GM19395 (cell line): ENCODE measurements around the gene TCF12.
"Not testable (repeated sequence)": the region's sequence is repeated elsewhere in the genome, so short reads cannot be mapped to it uniquely, and the experiment has no call there.

Experiments
- ATAC-seq: cut with Tn5 transposase; IDR thresholded peaks from one replicate; pipeline ENCODE4 v1.9.1; 2021; ENCODE audit warnings: mild to moderate bottlenecking, moderate library complexity; ENCODE audit not compliant: unreplicated experiment

TCF12 gene

DNA sequence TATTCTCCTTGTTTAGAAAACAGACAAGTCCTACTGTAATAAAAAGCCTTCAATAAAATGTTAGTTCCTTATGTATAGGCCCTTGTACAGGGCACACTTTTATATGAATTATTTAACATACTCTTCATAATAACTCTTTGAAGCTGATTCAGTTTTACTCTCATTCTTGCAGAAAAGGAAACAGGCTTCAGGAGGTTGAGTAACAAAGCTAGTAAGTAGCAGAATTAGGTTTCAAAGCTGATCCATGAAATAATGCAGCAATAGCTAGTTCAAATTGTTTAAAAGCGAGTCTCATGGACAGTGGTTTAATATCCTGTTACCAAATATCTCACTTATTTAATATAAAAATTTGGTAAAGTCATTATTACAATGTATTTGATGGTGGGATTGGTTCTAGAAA lies 25.0 kb downstream of the TCF12 start:
- no peak for ATAC-seq

DNA sequence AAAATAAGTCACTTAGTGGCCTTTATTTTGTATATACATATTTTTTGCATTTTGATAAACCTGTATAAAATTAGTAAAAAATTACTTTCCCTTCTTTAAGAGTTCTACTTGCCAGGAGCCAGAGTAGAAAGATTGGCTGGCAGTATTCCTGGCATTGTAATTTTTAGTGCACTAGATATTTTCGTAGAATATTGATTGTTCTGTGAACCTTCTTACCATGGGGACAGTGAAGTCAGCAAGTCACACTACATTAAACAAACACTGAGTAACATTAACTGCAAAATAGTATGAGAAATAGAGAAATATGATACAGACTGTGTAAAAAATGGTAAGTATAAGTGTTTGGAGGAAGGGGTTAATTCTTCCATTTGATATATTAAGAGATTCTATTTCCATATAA lies 26.0 kb downstream of the TCF12 start:
- ATAC-seq = no peak

DNA sequence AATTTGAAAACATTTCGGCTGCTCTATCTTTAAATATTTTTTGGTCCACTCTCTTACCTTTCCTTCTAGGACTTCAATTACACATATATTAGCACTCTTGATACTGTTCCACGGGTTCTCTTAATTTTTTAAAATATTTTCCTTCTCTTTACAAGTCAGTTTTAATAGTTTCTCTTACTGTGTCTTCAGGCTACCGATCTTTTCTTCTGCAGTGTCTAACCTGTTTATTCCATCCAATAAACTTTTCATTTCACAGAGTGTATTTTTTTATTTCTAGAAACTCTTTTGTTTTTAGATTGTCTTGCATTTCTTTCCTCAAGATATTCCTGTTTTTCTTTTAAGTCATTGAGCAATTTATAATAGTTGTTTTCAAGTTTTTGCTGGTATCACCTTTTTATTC lies 27.7 kb downstream of the TCF12 start:
- ATAC-seq = no peak

DNA sequence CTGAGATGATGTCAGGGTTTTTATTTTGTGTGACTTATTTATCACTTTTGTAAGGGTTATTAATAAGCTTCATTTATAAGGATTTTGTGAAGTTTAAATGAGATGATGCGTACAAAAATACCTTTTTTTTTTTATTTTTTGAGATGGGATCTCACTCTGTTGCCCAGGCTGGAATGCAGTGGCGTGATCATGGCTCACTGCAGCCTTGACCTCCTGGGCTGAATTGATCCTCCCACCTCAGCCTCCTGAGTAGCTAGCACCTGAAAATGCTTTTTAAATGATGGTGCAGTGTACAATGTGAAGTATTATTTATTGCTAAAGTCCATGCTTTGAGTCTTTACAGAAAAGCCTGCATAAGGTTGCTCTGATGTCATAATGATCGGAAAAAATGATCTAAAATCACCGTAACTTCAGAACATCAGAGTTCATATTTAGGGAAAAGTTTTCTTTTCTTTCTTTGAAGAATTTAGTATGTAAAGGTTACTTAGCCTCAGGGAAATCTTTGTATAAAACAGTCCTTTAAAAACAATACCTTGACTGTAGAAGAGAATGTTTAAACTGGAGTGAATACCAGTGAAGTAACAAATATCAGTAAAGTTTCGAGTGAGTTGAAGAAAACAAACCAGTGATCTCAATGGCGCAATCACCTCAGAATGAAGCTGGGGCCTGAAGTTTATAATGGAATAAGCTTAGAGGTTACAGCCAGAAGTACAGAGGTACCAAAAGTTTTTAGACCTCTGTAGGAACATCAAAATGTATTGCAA lies 29.7 kb downstream of the TCF12 start:
- no peak for ATAC-seq

DNA sequence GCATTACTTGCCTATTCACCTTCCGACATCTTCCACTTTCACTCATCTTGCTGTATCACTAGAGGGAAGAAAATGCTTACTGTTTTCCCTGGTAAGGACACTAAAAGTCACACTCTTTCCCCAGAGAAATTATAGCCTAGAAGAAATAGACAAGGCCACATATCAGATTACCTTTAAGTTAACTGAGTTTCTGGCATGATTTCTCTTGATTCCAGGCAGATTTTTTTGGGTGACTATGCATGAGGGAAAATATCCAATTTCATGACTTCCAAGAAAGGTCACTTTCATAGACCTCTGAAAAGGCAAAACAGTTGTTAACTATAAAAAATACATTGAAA lies 30.3 kb downstream of the TCF12 start:
- no peak for ATAC-seq

DNA sequence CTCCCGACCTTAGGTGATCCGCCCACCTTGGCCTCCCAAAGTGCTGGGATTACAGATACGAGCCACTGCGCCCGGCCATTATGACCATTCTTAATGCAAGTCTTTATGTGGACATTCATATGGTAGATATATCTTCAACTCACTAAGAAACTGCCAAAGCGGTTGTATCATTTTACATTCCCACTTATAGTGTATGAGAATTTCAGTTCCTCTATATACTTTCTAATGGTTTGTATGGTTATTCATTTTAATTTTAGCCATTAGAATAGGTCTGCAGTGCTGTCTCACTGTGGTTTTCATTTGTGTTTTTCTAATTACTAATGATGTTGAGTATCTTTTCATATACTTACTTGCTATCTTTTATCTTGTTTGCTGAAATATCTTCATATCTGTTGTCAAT lies 32.5 kb downstream of the TCF12 start:
- peak; percentile 97 for ATAC-seq

DNA sequence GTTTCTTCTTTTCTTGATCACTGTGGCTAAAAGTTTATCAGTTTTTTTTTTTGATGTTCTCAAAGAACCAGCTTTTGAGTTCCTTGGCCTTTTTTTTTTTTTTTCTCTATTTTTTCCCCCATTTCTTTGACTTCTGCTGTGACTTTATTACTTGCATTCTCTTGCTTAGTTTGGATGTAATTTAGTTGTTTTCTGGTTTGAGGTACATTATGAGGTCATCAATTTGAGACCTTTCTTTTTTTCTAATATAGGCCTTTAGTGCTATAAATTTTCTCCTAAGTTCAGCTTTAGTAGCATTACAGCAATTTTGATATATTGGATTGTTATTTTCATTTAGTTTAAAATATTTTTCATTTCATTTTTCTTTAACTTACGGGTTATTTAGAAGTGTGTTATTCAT lies 35.3 kb downstream of the TCF12 start:
- no peak for ATAC-seq

DNA sequence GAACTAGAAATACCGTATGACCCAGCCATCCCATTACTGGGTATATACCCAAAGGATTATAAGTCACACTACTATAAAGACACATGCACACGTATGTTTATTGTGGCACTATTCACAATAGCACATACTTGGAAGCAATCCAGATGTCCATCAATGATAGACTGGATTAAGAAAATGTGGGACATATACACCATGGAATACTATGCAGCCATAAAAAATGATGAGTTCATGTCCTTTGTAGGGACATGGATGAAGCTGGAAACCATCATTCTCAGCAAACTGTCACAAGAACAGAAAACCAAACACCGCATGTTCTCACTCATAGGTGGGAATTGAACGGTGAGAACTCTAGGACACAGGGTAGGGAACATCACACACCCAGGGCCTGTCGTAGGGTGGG lies 36.6 kb downstream of the TCF12 start:
- not testable (repeated sequence) for ATAC-seq

DNA sequence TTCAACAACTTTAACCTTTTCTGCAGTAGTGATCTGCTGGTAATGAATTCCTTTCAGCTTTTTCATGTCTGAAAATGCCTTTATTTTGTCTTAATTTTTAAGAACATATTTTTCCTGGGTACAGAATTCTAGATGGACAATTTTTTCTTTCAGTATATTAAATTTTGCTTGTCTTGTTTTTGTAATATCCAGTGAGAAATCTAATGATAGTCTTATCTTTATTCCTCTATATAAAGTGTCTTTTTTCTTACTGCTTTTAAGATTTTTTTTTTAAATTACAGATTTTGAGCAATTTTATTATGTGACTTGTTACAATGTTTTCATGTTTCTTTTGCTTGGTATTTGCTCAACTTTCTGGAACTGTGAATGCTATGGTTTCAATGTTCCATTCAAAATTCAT lies 38.1 kb downstream of the TCF12 start:
- no peak for ATAC-seq

DNA sequence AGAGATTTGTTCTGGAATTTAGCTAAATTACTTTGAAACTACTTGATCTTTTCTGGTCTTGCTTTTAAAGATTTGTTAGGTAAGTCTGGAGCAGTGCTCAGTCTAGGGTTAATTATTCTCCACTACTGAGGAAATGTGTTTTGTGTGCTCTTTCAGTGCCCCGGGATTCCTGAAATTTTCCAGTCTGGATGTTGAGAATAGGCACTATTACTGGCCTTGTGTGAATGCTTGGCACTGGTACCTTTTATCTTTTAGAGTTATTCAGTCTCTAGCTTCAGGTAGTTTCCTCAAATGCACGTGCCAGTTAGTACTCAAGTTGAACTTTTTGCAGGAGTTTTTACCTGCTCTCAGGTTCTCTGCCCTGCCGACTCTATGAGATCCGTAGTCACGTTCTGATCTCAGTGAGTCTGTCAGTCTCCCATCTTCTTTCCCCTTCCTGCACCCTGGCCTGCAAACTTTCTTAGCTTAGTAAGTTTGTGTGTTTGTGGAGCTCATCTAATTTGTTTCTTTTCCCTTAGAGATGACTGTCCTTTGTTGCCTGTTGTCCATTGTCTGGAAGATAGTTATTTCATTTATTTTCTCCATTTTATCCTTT lies 39.5 kb downstream of the TCF12 start:
- ATAC-seq = no peak

DNA sequence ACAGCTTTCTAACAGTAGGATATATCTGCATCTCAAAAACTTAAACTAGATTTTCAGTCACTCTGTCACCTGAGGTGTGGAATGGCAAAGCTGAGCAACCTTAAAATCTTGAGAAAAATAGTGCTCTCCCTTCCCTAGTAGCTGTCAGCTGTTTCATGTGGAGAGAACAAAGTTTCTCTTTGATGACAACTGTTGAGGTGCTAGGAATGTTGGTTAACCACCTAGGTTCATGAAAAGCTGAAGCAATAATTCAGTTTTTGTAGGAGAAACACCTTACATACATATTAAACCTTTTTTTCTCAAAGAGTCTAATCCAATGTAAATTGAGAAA lies 40.8 kb downstream of the TCF12 start:
- no peak for ATAC-seq

DNA sequence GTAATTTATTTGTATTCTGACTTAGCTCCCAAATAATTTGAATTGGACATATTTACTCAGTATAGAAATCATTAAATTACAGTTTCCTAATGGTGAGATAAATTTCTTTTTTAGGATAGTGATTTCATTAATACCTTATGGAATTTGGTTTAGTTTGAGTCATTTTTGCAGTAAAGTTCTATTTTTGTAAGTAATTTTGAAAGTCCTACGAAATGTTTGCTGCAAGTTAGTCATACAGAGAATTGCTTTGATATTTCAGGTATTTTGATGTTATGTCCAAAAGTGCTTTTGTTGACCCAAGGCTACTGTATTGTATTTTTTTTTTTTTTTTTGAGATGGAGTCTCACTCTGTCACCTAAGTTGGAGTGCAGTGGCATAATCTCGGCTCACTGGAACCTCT lies 41.7 kb downstream of the TCF12 start:
- ATAC-seq = no peak

DNA sequence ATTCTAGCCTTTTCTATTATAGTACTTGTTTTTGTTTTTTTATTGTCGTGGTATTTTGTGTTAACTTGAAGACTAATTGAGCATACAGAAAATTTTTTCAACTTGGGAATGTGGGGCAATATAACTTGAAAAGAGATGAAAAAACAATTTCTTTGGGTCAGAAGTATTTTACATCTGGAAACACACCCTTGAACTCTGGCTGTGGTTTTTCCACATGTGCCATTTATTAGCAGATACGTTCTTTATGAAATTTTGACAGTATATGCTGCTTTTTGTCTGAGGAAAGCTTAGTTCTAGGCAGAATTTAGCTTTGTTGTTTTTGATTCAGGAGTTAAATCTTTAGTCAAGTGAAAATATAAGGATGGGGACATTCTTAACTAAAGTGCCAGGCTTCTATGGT lies 44.7 kb downstream of the TCF12 start:
- no peak for ATAC-seq

DNA sequence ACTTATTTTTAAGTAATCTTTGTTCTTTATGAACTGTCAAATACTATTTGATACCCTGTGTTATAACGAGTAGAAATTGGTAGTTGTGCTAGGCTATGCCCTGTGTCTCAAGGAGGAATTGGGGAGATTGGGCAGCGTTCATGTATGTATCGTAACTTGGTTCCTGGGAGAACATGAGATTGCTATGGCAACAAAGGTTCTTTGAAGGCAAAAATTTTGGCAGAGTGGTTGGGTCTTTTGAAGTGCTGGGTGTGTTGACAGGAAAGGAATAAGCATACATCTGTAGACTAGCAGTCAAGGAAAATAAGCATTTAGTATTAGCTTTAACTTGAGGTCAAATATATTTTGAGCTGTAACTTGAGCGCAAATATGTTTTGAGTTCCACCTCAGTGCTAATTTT lies 45.3 kb downstream of the TCF12 start:
- ATAC-seq = no peak

DNA sequence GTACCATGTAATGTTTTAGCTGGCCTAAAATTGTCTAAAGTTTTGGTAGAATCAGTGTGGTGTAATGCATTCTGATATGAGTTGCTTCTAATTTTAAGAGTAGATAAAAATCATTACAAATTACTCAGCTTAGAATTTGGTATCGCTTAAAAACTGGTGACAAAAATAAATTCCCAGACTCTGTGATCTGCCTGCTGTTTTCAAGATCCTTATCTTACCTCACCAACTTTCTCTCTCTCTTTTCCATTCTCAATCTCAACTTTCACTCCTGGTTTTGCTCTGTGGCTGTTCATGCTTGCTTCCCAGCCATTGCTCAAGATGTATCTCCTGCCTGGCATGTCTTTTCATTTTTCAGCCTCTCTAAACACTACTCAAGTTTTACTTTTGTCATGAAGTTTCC lies 45.7 kb downstream of the TCF12 start:
- no peak for ATAC-seq

DNA sequence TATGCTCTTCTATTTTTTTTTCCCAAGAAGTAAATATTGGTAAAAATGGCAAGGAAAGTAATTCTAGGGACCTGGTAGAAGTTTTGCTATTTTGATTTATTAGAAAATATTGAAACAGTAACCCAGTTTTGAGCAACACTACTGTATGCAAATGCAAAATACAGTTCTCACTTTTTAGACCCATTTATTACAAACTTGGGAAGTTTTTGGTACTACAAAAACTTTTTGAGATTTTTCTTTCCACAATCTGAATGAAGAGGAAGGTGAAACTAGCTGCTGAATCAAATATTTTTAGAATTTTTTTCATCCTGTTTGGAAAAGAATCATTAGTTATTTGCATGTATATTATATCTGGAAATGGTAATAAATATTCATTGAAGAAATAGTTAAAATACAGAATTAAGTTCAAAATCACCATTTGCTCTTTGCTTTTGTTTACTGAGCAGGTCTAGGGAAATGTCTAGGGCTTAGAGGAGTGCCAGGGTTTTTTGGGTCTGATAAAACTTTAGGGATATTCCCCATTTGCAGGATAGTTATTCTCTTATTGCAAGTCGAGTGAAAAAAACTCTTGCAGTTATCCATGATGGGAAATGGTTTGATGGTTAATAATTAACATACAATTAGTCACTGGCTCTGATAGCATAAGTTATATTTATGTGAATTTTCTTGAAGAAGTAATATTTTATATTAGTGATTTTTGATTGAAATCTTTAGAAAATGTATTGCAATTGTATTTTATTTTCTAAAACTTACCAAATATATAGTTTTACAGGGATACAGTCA lies 47.0 kb downstream of the TCF12 start:
- ATAC-seq = no peak

DNA sequence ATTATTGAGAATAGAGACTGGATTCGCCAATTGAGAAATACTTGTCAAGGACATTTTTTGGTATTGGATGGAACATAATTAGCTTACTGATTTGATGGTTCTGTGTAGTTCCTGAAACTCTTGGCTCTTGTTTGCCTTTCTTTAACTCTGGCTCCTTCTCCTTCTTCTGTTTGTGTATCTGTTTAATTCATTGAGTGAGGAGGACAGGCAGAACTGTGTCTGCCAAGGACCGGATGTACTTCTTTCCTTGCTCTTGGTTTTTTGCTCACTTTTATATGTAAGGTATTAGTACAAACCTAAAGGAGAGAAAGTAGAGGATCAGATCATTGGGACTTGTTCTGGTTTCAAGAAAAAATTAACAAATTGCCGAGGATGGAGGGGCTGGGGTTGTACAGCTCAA lies 48.9 kb downstream of the TCF12 start:
- no peak for ATAC-seq

DNA sequence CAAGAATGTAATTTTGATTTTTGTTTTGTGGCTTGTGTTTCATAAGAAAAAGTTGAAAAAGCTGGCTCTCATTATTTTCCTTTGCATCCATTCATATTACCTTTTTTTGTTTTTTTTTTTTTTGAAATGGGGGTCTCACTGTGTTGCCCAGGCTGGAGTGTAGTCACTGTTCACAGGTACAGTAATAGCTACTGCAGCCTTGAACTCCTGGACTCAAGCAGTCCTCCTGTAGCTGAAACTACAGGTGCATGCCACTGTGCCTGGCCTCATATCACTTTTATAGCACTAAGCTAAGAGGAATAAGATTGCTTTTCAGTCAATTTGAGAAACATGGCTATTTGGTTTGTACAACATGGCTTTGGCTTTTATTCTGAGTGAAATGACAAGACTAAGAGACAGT lies 49.8 kb downstream of the TCF12 start:
- ATAC-seq = no peak

DNA sequence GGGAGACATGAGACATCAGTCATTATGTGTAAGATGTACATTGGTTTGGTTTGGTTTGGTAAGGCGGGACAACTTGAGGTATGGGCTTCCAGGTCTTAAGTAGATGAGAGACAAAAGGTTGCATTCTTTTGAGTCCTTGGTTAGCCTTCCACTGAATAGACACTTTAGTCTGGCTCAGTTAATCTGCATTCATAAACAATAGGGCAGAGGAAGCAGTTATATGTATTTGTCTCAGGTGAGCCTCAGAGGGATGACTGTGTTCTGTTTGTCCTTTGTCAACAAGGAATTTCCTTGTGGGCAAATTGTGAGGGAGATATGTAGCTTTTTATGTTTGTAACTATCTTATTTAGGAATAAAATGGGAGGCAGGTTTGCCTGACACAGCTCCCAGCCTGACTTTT lies 50.4 kb downstream of the TCF12 start:
- ATAC-seq = no peak

DNA sequence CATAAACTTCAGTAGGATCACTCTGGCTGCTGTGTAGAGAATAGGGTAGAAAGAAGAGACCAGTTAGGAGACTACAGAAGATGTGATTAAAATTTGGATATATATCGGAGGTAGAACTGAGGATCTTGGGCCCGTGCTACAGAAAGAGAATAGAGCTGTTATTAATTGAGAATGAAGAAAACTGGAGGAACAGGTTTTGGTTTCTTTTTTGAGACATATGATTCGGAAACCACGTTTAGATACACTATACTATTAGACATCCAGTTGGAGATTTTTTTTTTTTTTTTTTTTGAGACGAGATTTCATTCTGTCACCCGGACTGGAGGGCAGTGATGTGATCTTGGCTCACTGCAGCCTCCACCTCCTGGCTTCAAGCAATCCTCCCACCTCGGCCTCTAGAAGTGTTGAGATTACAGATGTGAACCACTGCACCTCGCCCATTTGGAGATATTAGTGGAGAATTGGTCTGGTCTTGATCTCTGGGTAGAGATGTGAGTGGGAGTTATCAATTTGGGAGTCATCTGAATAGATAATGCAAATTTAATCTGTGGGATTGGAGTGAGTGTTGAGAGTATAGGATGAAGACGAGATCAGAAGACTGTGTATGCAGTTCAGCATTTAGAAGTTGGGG lies 50.9 kb downstream of the TCF12 start:
- no peak for ATAC-seq

DNA sequence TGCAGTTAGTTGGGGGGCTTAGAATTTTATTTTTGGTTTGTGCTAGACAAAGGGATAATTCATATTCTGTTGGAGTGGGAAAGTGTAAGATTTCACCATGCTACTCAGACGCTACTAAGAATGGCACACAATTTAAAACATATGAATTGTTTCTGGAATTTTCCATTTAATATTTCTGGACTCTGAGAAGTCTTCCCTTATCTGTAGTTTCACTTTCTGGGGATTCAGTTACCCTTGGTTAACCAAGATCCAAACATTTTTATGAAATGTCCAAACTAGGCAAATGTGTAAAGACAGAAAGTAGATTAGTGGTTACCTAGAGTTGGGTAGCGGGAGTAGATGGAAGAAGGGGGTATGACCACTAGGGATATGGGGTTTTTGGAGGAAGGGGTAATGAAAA lies 53.1 kb downstream of the TCF12 start:
- no peak for ATAC-seq

DNA sequence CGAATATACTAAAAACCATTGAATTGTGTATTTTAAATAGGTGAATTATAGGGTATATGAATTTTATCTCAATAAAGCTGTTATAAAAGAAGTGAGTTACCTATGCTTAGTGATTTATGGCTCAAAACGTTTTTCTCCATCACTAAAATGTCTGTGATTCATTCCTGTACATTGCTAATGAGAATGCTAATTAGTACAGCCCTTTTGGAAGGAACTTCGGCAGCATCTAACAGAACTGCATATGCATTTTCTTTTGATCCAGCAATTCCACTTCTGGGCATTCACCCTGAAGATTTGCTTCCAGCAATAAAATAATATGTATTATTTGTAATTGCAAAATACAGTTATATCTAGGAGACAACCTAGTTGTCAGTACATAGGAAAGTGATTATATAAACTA lies 53.6 kb downstream of the TCF12 start:
- no peak for ATAC-seq
